ENCODE measurements around the gene HJURP. TPM values are rescaled to one million over a fixed set of nuclear protein-coding genes. Genes with fewer than 3 reads are reported as not detected.

The HJURP gene
- total RNA-seq, 2 donors from 2014 or later: 0.16 to 0.37 TPM

DNA sequence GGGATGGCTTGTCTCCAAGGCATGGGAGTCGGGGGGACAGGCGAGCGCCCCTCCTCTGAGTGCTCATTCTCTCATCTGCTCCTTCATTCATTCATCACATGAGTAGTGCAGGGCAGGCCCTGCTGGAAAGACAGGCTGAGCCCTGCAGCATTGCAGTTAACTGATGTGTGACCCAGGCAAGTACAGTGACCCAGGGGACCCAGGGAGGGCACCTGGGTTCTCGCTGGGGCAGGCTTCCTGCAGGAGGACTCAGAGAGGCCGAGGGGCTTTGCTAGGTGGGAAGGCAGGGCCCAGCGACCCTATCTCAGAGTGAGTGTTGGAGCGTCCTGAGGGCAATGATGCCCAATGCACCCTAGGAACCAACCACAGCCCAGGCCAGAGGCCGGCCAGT, 30.6 kb downstream of the HJURP start:
- no peak overlapping the region for H3K27ac ChIP-seq
- H3K36me3 ChIP-seq: no peaks in the 10 kb centered on the region
- no peaks in the 10 kb centered on the region for H3K9me3 ChIP-seq
- TF ChIP-seq, protein P1, sequence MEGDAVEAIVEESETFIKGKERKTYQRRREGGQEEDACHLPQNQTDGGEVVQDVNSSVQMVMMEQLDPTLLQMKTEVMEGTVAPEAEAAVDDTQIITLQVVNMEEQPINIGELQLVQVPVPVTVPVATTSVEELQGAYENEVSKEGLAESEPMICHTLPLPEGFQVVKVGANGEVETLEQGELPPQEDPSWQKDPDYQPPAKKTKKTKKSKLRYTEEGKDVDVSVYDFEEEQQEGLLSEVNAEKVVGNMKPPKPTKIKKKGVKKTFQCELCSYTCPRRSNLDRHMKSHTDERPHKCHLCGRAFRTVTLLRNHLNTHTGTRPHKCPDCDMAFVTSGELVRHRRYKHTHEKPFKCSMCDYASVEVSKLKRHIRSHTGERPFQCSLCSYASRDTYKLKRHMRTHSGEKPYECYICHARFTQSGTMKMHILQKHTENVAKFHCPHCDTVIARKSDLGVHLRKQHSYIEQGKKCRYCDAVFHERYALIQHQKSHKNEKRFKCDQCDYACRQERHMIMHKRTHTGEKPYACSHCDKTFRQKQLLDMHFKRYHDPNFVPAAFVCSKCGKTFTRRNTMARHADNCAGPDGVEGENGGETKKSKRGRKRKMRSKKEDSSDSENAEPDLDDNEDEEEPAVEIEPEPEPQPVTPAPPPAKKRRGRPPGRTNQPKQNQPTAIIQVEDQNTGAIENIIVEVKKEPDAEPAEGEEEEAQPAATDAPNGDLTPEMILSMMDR (IDR thresholded peaks at IDR 0.05): no peak
- no peaks in the 10 kb centered on the region for H3K4me1 ChIP-seq
- DNase-seq (ENCODE audit: low spot score): no peak
- no peaks in the 10 kb centered on the region for H3K27me3 ChIP-seq
- no peak overlapping the region for H3K4me3 ChIP-seq

DNA sequence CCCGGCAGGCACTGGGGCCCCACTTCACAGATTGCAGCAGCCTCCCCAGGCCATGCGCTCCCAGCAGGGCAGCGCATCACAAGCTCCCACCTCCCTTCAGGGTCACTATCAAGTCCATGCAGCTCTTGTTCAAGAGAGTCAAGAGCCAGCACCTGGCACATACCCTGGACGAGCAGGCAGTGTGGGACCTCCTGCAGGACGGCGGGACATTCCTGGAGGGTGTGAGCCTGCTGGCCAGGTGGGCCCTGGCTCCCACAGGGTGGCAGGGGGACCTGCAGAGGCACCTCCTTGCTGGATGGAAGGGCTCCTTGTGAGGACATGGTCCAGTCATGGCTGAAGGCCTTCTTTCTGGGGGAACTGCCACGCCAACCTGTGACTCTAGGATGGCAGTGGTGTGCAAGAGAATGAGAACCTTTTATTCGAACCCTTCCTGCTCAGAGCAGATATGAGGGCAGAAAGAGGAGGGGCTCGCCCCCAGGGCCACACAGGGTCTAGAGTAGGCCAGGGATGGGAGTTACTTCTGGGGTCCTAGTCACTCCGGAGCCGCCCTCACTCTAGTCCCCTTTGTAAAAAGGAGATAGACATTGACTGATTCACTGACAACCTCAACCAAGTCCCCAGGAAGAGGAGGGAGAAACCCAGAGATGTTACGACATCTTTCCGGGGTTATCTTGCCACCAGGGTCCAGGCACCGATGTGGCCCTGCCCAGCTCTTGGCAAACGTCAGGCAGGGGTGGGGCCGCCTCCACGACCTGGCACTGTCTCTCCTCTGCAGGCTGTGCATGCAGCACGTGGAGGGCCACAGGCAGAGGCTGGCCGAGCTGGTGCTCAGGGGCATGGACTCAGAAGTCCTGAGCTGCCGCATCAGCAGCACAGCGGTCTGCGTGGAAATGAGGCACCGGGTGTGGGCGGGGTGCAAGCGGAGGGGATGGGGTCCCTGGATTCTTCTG, 31.3 kb downstream of the HJURP start:
- H3K27me3 ChIP-seq: no peaks in the 10 kb centered on the region
- H3K27ac ChIP-seq: no peak overlapping the region
- no peaks in the 10 kb centered on the region for H3K36me3 ChIP-seq
- no peaks in the 10 kb centered on the region for H3K4me1 ChIP-seq
- no peak overlapping the region for H3K4me3 ChIP-seq
- TF ChIP-seq, protein P1 (IDR thresholded peaks at IDR 0.05): no peak
- no peak for DNase-seq (ENCODE audit: low spot score)
- H3K9me3 ChIP-seq: no peaks in the 10 kb centered on the region

DNA sequence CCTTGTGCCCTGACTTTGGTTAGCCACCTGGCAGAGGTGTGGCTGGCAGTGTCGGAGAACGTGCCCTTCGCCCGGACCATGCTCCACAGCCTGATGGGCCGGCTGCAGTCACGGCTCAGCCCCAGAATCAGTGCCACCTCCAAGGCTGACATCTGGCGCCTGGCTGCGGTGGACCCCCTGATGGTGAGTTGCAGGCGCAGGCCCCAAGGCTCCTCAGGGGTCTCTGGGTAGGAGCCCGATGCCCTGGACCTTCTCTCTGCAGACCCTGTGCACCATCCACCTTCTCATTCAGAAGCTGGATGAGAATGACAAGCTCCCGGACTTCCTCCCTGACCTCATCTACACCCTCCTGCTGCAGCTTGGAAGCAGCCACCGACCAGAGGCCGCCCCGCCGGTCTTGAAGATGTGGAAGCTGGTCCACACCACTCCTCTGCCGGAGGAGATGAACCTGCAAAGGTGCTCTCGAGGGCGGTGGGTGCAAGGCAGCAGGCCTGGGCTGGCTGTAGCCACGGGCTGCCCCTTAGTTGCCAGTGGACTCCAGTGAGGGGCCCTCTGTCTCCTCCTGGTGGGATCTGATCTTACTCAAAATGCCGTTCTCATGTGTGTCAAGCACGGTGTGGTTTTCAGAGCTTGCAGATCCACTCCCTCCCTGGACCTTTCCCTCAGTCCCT, 32.1 kb downstream of the HJURP start:
- no peak overlapping the region for H3K27ac ChIP-seq
- no peaks in the 10 kb centered on the region for H3K4me1 ChIP-seq
- H3K9me3 ChIP-seq: no peaks in the 10 kb centered on the region
- TF ChIP-seq, protein P1 (IDR thresholded peaks at IDR 0.05): no peak
- no peak overlapping the region for H3K4me3 ChIP-seq
- no peaks in the 10 kb centered on the region for H3K27me3 ChIP-seq
- no peaks in the 10 kb centered on the region for H3K36me3 ChIP-seq
- no peak for DNase-seq (ENCODE audit: low spot score)

DNA sequence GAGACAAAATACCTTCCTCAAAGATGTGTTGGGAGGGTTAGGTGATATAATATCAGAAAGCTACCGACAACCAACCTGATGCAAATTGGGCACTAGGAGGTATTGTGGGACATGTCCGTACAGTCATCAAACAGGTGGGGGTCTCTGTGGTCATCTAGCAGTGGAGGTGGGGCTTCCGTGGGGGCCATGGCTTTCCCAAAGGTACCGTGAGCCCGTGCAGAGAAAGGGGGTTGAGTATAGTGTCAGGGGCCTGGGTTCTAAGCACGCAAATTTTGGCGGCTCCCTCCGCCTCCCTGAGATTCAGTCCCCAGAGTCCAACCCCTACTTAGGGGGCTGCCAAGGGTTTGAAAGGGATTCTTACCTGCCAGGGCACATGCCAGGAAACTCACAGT, 32.6 kb downstream of the HJURP start:
- TF ChIP-seq, protein P1 (IDR thresholded peaks at IDR 0.05): no peak
- Histone ChIP-seq H3K4me3 (no peak overlapping the region), H3K36me3 (no peaks in the 10 kb centered on the region), H3K4me1 (no peaks in the 10 kb centered on the region), H3K9me3 (peaks cover 0 to 2% of the 10 kb centered on the region in 2 donors), H3K27ac (no peak overlapping the region), H3K27me3 (no peaks in the 10 kb centered on the region)
- no peak for DNase-seq (ENCODE audit: low spot score)

DNA sequence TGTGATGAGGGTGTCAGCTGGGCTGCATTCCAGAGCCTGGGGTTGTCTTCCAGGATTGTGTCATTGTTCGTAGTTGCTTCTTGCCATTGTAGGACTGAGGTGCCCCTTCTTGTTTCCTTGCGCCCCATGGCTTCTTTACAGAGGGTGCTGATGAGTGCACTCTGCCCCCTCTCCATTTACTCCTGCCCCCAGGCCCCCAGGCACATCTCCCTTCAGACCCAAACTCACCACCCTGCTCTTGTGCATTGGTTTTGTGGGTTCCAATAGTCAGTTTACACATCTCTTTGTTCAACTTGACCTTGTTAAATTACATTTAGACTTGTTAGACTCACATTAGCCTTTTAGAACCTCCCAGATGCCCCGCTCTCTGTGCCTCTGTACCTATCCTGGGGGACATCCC, 33.1 kb downstream of the HJURP start:
- H3K36me3 ChIP-seq: no peaks in the 10 kb centered on the region

More for the DNA sequence above, 33.1 kb downstream of the HJURP start:
- H3K4me3 ChIP-seq: no peak overlapping the region
- TF ChIP-seq, protein P1 (IDR thresholded peaks at IDR 0.05): no peak
- H3K4me1 ChIP-seq: no peaks in the 10 kb centered on the region
- H3K27me3 ChIP-seq: no peaks in the 10 kb centered on the region
- no peak overlapping the region for H3K27ac ChIP-seq
- H3K9me3 ChIP-seq: peaks cover 0 to 7% of the 10 kb centered on the region in 2 donors
- DNase-seq (ENCODE audit: low spot score): no peak
